ENCODE data around the gene PJA1. TPM values are rescaled to one million over a fixed set of nuclear protein-coding genes. Genes with fewer than 3 reads are reported as not detected.

The PJA1 gene
- total RNA-seq, 1 experiment from 2014 or later = 13.4 TPM

GRCh38 chrX:69121321-69122000 is 43.8 kb downstream of the PJA1 start:
- ChIA-PET CTCF (no interaction called here), POLR2A (no interaction called here)
- no peak overlapping the region for H3K4me3 ChIP-seq (ENCODE audit: low read depth, low read length)
- Mint-ChIP-seq H3K4me3 (ENCODE audit: unreplicated experiment) (no peak overlapping the region), H3K27me3 (ENCODE audit: insufficient read depth, unreplicated experiment) (no peaks in the 10 kb centered on the region), H3K27ac (ENCODE audit: unreplicated experiment) (no peak overlapping the region), H3K4me1 (ENCODE audit: low read depth, unreplicated experiment) (no peaks in the 10 kb centered on the region), H3K9me3 (ENCODE audit: unreplicated experiment) (no peaks in the 10 kb centered on the region), H3K36me3 (ENCODE audit: insufficient read depth, unreplicated experiment) (no peaks in the 10 kb centered on the region)
- no peaks in the 10 kb centered on the region for H3K27me3 ChIP-seq (replicated peaks; ENCODE audit: control insufficient read depth, insufficient read depth, low read length)
- no peaks in the 10 kb centered on the region for H3K36me3 ChIP-seq (ENCODE audit: control insufficient read depth, insufficient read depth, low read length)
- TF ChIP-seq, protein P1, sequence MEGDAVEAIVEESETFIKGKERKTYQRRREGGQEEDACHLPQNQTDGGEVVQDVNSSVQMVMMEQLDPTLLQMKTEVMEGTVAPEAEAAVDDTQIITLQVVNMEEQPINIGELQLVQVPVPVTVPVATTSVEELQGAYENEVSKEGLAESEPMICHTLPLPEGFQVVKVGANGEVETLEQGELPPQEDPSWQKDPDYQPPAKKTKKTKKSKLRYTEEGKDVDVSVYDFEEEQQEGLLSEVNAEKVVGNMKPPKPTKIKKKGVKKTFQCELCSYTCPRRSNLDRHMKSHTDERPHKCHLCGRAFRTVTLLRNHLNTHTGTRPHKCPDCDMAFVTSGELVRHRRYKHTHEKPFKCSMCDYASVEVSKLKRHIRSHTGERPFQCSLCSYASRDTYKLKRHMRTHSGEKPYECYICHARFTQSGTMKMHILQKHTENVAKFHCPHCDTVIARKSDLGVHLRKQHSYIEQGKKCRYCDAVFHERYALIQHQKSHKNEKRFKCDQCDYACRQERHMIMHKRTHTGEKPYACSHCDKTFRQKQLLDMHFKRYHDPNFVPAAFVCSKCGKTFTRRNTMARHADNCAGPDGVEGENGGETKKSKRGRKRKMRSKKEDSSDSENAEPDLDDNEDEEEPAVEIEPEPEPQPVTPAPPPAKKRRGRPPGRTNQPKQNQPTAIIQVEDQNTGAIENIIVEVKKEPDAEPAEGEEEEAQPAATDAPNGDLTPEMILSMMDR (IDR thresholded peaks at IDR 0.05; ENCODE audit: insufficient read depth in 1 of 2, low read depth in 1 of 2, low read length in 1 of 2, severe bottlenecking in 1 of 2, unreplicated experiment in 1 of 2) = no peak
- no peaks in the 10 kb centered on the region for H3K4me1 ChIP-seq
- no TSS peak for BruUV-seq (replicated peaks)
- DNase-seq = no peak
- intact Hi-C loops (cut with micrococcal nuclease; ENCODE audit: unreplicated experiment) = no loop called here
- no peaks in the 10 kb centered on the region for H3K9me3 ChIP-seq

DNA sequence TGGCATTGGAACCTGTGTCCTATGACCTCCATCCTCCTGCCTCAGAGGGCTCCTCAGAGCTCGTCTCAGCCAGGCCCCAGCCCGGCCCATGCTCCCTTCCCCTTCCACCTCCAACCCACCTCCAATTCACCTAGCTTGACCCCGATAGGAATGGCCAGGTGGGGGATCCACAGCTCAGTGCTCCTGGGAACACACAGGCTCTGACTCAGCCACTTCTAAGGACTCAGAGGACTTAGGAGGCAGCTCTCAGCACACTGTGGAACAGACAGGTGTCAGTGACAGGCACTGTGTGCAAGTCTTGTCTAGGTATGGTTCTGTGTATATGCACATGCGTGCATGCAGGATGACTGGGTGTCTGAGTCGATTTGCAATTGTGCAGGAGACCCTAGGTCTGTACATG is 44.8 kb downstream of the PJA1 start:
- no peak overlapping the region for H3K4me3 ChIP-seq (ENCODE audit: low read depth, low read length)
- H3K4me1 ChIP-seq = no peaks in the 10 kb centered on the region
- TF ChIP-seq, protein P1 (IDR thresholded peaks at IDR 0.05; ENCODE audit: insufficient read depth in 1 of 2, low read depth in 1 of 2, low read length in 1 of 2, severe bottlenecking in 1 of 2, unreplicated experiment in 1 of 2) = no peak
- BruUV-seq (replicated peaks) = no TSS peak
- no peaks in the 10 kb centered on the region for H3K4me1 Mint-ChIP-seq (ENCODE audit: low read depth, unreplicated experiment)
- no peaks in the 10 kb centered on the region for H3K36me3 ChIP-seq (ENCODE audit: control insufficient read depth, insufficient read depth, low read length)
- intact Hi-C loops (cut with micrococcal nuclease; ENCODE audit: unreplicated experiment) = no loop called here
- DNase-seq = no peak
- no peak overlapping the region for H3K27ac Mint-ChIP-seq (ENCODE audit: unreplicated experiment)
- H3K36me3 Mint-ChIP-seq (ENCODE audit: insufficient read depth, unreplicated experiment) = no peaks in the 10 kb centered on the region
- no peaks in the 10 kb centered on the region for H3K27me3 Mint-ChIP-seq (ENCODE audit: insufficient read depth, unreplicated experiment)
- no peaks in the 10 kb centered on the region for H3K9me3 ChIP-seq
- CTCF ChIA-PET = no interaction called here
- no peaks in the 10 kb centered on the region for H3K9me3 Mint-ChIP-seq (ENCODE audit: unreplicated experiment)
- POLR2A ChIA-PET = no interaction called here
- H3K4me3 Mint-ChIP-seq (ENCODE audit: unreplicated experiment) = no peak overlapping the region
- H3K27me3 ChIP-seq (replicated peaks; ENCODE audit: control insufficient read depth, insufficient read depth, low read length) = no peaks in the 10 kb centered on the region

- Histone ChIP-seq H3K36me3 (ENCODE audit: control insufficient read depth, insufficient read depth, low read length) (no peaks in the 10 kb centered on the region), H3K4me1 (no peaks in the 10 kb centered on the region), H3K4me3 (ENCODE audit: low read depth, low read length) (no peak overlapping the region), H3K9me3 (no peaks in the 10 kb centered on the region), H3K27me3 (replicated peaks; ENCODE audit: control insufficient read depth, insufficient read depth, low read length) (no peaks in the 10 kb centered on the region)
- H3K4me3 Mint-ChIP-seq (ENCODE audit: unreplicated experiment) = no peak overlapping the region
- H3K9me3 Mint-ChIP-seq (ENCODE audit: unreplicated experiment) = no peaks in the 10 kb centered on the region
- ChIA-PET POLR2A (no interaction called here), CTCF (no interaction called here)
- H3K36me3 Mint-ChIP-seq (ENCODE audit: insufficient read depth, unreplicated experiment) = no peaks in the 10 kb centered on the region
- H3K27ac Mint-ChIP-seq (ENCODE audit: unreplicated experiment) = no peak overlapping the region
- TF ChIP-seq, protein P1 (IDR thresholded peaks at IDR 0.05; ENCODE audit: insufficient read depth in 1 of 2, low read depth in 1 of 2, low read length in 1 of 2, severe bottlenecking in 1 of 2, unreplicated experiment in 1 of 2) = no peak
- H3K27me3 Mint-ChIP-seq (ENCODE audit: insufficient read depth, unreplicated experiment) = no peaks in the 10 kb centered on the region
- peaks cover under 1% of the 10 kb centered on the region for H3K4me1 Mint-ChIP-seq (ENCODE audit: low read depth, unreplicated experiment)
- BruUV-seq (replicated peaks) = no TSS peak
- no peak for DNase-seq
- intact Hi-C loops (cut with micrococcal nuclease; ENCODE audit: unreplicated experiment) = no loop called here
These were observed 46.1 kb downstream of the PJA1 start for GRCh38 chrX:69119122-69119521.

Data from Caco-2 (cell line).